Right renal pelvis (tissue), 4 donors: ENCODE data around the gene MYL6B. TPM values are rescaled to one million over a fixed set of nuclear protein-coding genes. Genes with fewer than 3 reads are reported as not detected.
A peak's percentile ranks its signal among the peaks of the same experiment; 100 is the strongest.

Source experiments
- DNase-seq, 4 donors: peaks; one replicate each; pipeline ENCODE4 v3.0.0-alpha.2; 2013; ENCODE audit warnings: low read depth in 4 of 4, low spot score in 3 of 4, missing footprints in 1 of 4
- polyA plus RNA-seq, 4 donors: library from polyadenylated mRNA; unstranded; fragments of 120-200 nt; gene quantifications; one replicate each; pipeline ENCODE4 v1.2.1, GENCODE V29; 2013; ENCODE audit not compliant: insufficient read length in 4 of 4

The MYL6B gene
- polyA plus RNA-seq, 4 donors, result 157 to 173 (median 167) TPM

DNA sequence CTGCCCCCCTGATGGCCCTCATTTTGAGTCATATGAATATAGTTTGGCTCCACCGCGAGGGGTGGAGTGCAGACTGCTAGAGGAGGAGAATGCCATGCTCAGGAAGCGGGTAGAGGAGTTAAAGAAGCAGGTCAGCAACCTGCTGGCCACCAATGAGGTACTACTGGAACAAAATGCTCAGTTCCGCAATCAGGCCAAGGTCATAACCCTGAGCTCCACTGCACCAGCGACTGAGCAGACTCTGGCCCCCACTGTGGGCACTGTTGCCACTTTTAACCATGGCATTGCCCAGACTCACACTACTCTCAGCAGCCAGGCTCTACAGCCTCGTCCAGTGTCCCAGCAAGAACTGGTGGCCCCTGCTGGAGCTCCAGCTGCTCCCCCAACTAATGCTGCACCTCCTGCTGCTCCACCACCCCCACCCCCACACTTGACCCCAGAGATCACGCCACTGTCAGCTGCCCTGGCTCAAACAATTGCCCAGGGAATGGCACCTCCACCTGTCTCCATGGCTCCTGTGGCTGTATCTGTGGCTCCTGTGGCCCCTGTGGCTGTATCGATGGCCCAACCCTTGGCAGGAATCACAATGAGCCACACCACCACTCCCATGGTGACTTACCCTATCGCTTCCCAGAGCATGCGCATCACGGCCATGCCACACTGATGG is 31.1 kb upstream of the MYL6B start:
- DNase-seq, result no peak

DNA sequence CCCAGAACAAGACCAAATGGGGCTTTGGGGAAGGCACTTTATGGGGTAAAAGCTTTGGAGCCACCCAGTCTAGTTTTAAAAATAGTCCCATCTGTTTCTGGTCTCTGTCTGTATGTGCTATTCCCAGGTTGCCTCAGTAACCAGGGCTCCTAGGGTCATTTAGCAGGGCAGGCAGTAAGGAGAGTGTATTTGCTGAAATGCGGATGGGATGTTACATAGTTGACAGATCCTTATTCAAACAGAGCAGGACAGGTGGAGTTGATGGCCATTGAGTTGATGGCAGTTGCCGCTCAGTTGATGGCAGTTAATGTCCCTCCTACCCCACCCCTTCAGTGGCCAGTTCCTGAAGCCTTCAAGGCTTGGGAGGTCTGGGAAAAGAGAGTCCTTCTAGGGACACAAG is 29.8 kb upstream of the MYL6B start:
- DNase-seq, result no peak

DNA sequence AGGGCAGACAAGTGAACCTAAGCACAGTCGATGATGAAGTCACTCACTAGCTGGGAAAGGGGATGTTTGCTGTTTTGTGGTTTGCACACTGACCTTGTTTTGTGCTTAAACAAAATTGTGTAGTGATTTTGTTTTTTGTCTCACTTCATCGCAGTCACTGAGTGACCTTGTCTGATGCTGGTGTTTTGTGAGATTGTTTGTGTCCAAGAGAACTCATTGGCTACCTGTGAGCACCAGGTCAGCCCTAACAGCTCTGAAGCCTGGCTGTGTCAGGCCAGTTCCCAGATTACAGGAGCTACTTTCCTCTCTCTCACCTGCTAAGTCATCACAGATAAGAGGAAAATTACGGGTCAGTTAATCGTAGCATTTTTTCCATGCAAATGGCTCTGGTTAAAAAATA is 28.3 kb upstream of the MYL6B start:
- no peak for DNase-seq

DNA sequence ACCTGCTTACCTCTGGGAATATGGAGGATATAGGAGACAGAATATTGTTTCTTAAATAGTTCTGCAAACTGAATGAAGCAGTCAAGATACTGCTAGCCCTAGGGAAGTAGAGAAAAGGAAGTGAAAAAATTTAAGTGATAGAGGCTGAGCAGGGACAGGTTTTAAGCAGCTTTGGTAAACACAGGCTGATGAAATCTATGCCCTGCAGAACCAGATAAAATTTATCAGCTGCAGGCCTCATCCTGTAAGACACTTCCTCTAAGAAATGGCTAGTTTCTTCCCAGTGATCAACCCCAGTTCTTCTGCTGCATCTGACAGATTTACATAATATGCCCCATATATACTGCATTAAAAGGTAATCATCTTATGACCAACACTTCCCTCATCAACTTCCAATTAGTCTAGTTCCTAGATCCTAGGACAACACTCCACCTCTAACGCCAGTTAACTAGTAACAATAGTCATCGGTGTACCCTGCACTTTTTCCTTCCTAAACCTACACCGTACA is 25.6 kb upstream of the MYL6B start:
- no peak for DNase-seq

DNA sequence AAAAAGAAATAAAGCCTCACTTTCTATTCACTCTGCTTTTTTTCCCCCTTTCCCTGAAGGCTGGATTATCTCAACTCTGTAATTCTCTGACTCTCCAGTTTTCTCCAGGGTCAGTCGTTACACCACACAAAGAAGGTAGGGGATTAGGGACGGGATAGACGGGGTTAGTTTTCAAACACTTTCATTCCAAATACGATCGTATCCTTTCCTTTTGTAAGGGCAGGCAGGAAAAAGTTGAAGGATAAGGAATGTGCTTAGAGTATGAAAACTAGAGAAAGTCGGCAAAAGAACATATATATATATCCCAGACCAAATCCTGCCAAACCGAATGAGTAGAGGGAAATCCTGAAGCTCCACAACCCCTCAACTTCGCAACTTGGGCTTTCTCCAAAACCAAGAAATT is 24.9 kb upstream of the MYL6B start:
- no peak for DNase-seq

DNA sequence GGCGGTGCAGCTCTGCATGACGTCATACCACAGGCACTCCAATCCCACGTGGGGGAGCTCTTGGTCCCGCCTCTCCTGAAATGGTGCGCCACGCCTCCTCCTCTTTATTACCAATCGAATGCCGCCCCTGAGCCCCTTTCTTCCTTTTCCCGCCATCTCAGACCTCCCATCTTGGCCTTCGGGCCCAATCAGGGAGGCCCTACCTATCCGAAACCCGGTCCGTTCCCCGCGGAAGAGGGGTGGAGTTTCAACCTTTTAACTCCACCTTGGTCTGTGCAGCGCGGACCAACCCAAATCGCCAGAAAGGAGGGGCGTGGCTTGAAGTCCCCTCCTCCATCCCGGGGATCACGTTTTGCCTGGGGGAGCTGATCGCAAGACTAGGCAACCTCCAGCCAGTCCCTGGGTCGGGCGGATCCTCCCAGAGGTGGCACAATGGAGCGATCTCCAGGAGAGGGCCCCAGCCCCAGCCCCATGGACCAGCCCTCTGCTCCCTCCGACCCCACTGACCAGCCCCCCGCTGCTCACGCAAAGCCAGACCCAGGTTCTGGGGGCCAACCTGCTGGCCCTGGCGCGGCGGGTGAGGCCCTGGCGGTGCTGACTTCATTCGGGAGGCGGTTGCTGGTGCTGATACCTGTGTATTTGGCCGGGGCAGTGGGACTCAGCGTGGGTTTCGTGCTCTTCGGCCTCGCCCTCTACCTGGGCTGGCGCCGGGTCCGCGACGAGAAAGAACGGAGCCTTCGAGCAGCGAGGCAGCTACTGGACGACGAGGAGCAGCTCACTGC is 24.3 kb upstream of the MYL6B start, which contains the start of gene ESYT1:
TSS of gene ESYT1 (plus strand) at position 380 of the 782 bp plus-strand sequence. CDS start at position 433, 53 bp downstream.
- DNase-seq, result peak; percentile 96 to 100 (median 99)

DNA sequence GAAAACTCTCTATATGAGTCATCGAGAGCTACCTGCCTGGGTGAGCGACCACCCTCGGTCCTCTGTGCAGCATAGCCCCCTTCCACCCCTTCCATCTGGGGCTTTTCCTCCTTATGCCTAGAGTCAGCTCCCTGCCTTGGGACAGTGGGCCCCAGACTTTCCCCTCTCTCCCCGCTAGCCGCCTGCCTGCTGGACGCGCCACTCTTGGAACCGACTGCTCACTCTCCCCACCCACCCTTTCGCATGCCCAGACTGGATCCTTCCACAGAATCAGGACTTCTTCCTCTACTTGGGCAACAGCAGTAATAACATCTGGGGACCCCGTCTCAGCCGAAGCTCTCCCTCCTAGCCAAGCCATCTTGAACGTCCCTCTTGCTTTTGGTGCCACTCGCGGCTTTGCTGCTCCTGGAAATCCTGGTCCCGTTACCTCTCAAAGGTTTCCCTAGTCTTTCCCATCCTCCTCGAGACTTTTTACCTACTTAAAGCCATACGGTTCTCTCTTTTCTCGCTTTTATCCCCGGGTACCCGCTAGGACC is 23.6 kb upstream of the MYL6B start:
- no peak for DNase-seq

DNA sequence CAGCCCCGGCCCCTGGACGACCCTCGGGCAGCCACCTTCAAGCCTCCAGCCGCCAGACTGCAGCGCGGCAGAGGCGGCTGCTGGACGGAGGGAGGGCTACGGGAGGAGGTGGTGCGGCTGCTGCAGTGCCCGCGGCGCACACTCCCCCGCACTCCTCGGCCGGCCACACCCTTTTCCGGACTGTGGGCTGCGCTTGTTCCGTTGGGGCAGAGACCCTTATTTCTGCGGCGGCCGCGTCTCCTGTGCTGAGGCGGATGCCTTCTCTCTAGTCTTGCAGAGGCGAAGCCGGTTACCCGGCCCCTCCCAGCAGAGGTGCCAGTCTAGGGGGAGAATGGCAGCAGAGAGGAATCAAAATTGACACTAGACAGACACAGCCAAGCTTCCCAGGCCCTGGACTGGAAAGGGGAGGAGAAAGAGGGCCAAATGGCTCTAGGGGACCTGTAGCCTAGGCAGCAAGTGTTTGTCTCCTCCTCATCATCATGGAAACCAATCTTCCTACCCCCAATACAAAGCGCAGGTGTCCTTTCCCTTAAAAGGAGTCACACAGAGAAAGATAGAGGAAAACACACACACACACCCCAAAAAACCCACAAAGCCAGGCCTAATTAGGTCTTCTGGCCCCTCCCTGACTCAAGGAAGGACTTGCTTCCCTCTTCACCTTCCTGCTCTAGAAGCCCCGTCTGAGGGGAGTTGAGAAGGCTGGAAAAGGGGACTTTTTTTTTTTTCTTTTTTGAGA is 23.0 kb upstream of the MYL6B start:
- DNase-seq, result peak in 1 of 4 donors; percentile 28

DNA sequence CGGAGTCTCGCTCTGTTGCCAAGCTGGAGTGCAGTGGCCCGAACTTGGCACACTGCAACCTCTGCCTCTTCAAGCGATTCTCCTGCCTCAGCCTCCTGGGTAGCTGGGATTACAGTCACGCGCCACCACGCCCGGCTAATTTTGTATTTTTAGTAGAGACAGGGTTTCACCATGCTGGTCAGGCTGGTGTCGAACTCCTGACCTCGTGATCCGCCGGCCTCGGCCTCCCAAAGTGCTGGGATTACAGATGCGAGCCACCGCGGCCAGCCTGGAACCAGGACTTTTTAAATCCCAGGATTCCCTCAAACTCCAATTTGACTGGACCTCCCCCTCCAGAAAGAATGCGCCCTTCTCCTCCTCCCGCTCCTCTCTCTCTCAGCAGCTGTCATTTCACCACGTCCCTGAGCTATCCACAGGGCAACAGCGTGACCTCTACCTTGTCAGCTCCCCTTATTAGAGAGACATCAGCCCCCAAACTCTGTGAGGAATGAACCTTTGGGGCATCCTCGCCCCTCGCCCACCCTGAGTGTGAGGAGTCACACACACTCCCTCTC is 22.4 kb upstream of the MYL6B start:
- DNase-seq, result no peak

DNA sequence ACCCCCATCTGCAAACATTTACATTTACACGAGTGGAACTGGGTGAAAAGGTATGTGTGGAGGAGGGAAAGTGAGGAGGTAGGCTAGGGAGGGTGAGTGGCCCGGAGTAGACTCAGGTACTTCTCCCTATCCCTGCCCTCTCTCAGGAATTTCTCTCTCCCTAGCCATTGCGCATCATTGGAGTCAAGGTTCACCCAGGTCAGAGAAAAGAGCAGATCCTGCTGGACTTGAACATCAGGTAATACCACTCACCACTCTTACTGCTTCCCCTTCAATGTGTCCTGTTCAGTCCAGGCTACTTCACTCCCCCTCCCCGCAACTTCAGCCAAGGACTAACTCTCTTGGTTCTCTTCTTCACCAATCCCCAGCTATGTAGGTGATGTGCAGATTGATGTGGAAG is 21.5 kb upstream of the MYL6B start:
- DNase-seq, result no peak

DNA sequence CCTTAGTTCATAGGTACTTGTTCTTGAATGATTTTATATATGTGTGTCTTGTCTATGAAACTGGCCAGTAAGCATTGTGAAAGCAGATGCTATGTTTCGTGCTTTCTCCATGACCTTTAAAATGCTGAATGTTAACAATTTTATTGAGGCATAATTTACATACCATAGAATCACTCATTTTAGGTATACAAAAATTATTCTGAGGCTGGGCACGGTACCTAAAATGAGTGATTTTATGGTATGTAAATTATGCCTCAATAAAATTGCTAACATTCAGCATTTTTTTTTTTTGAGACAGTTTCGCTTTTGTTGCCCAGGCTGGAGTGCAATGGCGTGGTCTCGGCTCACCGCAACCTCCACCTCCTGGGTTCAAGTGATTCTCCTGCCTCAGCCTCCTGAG is 17.5 kb upstream of the MYL6B start:
- DNase-seq, result no peak

DNA sequence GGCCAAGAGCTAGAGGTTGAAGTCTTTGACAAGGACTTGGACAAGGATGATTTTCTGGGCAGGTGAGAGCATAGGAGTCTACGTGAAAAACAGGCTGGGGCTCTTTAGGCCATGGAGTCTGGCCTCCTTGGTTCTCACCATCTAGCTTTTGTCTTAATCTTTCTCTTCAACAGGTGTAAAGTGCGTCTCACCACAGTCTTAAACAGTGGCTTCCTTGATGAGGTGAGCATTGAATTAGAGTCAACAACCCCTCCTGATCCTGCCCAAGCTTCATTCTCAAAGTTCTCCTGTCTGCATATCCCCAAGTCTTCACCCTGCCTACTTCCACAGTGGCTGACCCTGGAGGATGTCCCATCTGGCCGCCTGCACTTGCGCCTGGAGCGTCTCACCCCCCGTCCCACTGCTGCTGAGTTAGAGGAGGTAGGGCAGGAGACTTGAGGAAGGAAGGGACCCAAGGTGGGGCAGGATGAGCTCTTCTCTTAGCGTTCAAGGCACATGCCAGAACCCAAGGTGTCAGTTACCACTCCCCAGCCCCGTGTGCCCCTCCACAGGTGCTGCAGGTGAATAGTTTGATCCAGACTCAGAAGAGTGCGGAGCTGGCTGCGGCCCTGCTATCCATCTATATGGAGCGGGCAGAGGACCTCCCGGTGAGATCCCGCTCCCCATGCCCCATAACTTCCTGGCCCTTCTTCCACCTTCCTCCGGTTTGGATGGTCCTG is 14.4 kb upstream of the MYL6B start:
- no peak for DNase-seq

DNA sequence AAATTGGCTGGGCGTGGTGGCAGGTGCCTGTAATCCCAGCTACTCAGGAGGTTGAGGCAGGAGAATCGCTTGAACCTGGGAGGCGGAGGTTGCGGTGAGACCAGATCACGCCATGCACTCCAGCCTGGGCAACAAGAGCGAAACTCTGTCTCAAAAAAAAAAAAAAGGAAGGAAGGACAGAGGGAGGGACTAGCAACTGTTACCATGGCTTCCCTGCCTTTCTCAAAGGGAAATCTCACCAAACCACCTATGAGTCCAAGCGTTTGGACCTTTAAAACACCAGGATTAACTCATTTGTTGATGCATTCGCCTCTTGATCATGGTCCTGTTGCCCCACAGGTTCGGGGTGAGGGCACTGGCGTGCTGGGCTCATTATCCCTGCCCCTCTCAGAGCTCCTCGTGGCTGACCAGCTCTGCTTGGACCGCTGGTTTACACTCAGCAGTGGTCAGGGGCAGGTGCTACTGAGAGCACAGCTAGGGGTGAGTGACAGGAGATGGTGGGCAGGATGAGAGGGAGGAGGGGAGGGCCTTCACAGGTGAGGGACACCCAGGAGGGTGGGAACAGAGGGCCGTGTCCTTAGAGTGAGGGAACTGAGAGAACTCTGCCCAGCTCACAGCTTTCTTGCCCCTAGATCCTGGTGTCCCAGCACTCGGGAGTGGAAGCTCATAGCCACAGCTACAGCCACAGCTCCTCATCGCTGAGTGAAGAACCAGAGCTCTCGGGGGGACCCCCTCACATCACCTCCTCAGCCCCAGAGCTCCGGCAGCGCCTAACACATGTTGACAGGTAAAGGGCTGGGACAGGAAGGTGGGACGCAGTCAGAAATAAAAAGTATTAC is 10.2 kb upstream of the MYL6B start:
- no peak for DNase-seq

DNA sequence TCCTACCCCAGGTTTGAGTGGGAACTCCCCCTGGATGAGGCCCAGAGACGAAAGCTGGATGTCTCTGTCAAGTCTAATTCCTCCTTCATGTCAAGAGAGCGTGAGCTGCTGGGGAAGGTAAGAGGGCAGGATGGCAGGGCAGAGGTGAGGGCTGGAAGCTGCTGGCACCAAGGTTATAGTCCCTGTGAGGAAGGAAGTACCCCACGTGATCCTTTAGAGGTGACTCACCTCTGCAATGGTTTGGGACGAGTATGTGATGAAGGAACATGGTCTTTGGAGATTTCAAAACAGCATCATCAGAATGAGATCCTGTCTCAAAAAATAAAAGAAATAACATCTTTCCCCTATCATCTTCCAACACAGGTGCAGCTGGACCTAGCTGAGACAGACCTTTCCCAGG is 9.2 kb upstream of the MYL6B start:
- no peak for DNase-seq

DNA sequence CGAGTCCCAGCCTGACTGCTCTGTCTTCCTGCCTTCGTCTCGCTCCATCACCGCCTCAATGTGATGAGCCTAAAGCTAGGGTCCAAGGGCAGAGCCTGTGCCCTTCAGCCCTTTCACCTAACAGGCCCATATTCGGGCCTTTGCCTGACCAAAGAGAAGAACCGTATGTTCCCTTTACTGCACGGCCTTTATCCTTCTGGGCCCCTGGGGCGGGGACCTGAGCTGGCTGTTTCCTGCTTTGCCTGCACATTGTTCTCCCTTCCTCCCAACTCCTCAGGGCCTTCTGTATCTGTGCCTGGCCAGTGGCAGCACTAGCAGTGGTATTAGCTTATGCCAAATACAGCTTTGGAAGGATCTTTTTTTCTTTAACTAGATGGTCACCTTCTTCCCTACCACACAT is 8.5 kb upstream of the MYL6B start:
- DNase-seq, result no peak

DNA sequence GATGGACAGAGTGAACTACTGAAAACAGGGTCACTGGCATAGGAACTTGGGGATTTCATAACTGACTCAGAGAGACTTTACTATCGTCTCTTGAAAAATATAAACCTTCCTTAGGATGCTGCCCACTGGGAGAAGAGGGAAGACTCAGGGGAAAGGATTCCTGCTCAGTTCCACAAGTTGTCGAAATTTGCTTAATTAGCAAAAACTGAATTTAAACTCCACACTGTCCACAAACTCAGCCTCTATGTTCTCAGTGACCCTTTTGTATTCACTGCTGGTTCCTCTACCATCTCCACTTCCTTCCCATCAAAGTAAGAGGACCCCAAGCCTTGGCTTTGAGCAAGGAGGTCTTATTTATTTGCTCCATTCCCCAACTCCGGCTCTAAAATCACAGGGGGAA is 7.2 kb upstream of the MYL6B start:
- DNase-seq, result no peak

DNA sequence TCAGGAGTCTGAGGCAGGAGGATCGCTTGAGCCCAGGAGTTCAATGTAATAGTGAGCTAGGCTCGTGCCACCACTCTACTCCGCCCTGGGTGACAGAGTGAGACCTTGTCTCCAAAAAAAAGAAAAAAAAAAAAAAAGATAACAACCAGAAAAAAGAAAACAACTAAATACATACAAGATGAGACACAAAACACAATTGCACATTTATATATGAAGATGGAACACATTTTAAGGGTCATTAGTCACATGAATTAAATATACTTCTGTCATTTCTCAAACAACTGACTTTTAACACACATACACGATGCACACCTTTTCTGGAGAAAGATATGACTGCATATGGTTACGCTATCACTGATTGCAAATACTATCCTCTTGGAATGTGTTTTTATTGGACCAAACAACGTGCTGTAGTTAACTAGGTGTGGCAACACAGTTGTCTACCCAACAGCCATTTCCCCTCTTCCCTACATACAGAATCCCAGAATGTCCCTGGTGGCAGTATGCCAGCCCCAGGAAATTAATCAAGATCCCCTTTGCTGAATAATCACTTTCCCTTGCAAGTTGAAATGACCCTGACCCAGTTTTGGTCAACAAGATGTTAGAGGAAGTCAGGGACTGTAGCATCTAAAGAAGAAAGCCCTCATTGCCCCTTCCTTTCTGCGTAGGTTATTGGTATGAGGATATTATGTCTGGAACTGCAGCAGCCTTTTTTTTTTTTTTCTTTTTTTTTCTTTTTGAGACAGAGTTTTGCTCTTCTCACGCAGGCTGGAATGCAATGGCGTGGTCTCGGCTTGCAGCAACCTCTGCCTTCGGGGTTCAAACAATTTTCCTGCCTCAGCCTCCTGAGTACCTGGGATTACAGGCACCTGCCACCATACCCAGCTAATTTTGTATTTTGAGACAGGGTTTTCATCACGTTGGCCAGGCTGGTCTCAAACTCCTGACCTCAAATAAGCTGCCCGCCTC is 5.6 kb upstream of the MYL6B start:
- no peak for DNase-seq

DNA sequence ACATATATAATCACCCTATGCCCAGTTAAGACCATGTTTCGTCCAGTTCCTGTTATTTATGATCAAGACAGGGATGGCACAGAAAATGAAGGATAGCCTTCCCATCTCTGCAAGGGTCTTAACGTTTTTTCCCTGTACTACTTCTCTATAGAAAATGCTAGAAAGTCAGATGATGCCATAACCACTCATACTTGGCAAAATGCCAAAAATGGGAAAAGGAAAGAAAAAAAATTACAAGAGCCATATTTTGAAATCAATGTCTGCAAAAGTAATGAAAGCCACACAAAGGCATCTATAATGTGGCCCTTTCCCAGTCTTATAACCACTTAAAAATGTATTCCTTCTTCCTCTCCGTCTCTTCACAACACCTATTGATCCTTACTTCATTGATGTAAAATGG is 1.8 kb upstream of the MYL6B start:
- DNase-seq, result no peak
